GM12878 (cell line): Measurements from ENCODE around the gene PLXNB2. TPM values are rescaled to one million over a fixed set of nuclear protein-coding genes. Genes with fewer than 3 reads are reported as not detected.

Experiments used
- ATAC-seq: fragments of 200-7000 bp; cut with Tn5 transposase; 3 replicates; pipeline ENCODE4 v1.9.1; 2020; ENCODE audit warnings: mild to moderate bottlenecking, moderate library complexity
- BruUV-seq: library from RNA; stranded (reverse); fragments of 400-500 nt; replicated peaks from 2 replicates; lab custom pipeline; 2021; lab: Mats Ljungman, UMichigan
- CTCF ChIA-PET: fragments of 300-600 bp; sonication (Branson Sonifier 250); formaldehyde crosslinking; extraction: SDS; loops from one replicate; lab custom pipeline; 2021; ENCODE audit warnings: inconsistent platforms; lab: Yijun Ruan, JAX
- POLR2A ChIA-PET: fragments of 350-600 bp; formaldehyde crosslinking; extraction: SDS; loops from one replicate; lab custom pipeline; 2021; ENCODE audit warnings: inconsistent platforms; lab: Charles Lee
- RAD21 ChIA-PET: fragments of 300-600 bp; sonication (Branson Sonifier 250); formaldehyde crosslinking; loops from one replicate; lab custom pipeline; 2023; ENCODE audit warnings: antibody characterized with exemption; ENCODE audit not compliant: unreplicated experiment; lab: Charles Lee
- SMC1A ChIA-PET: fragments of 300-600 bp; sonication (Branson Sonifier 250); formaldehyde crosslinking; loops from one replicate; lab custom pipeline; 2023; ENCODE audit not compliant: unreplicated experiment, uncharacterized antibody; lab: Charles Lee
- DNase-seq: peaks from one replicate; pipeline ENCODE4 v3.0.0-alpha.2; 2011; ENCODE audit warnings: low read depth, low spot score
- FAIRE-seq: peaks from 3 replicates; lab custom pipeline; 2011; peaks lifted over from hg19 to GRCh38; lab: Jason Lieb, UNC
- H2AFZ ChIP-seq: 2 replicates; pipeline ENCODE4 v1.6.0; 2011; ENCODE audit warnings: low read depth, low read length, control low read depth; ENCODE audit not compliant: control insufficient read depth
- H3K27ac ChIP-seq: 2 replicates; pipeline ENCODE4 v1.5.1; 2011; ENCODE audit warnings: control low read depth; ENCODE audit not compliant: control insufficient read depth, insufficient read depth
- H3K27me3 ChIP-seq, 2 experiments: replicated peaks in 1 of 2; 2 replicates each; pipeline versions ENCODE4 v1.6.0 to v1.6.1; 2011; ENCODE audit warnings: low read length in 1 of 2; ENCODE audit not compliant: control insufficient read depth in 2 of 2, insufficient read depth in 2 of 2
- H3K36me3 ChIP-seq, 2 experiments: 2 replicates each; pipeline ENCODE4 v1.5.1; 2011; ENCODE audit warnings: low read length in 1 of 2; ENCODE audit not compliant: control insufficient read depth in 2 of 2, insufficient read depth in 2 of 2
- H3K4me1 ChIP-seq: 2 replicates; pipeline ENCODE4 v1.6.1; 2011; ENCODE audit warnings: mild to moderate bottlenecking, low read length, moderate library complexity, mixed read lengths; ENCODE audit not compliant: control insufficient read depth, insufficient read depth
- H3K4me2 ChIP-seq: 2 replicates; pipeline ENCODE4 v1.6.0; 2011; ENCODE audit warnings: control low read depth; ENCODE audit not compliant: control insufficient read depth, insufficient read depth
- H3K4me3 ChIP-seq: fragments of 200-600 bp; sonication (generic); 2 replicates; pipeline ENCODE4 v1.5.1; 2016
- H3K79me2 ChIP-seq: 2 replicates; pipeline ENCODE4 v1.6.0; 2011; ENCODE audit warnings: low read length; ENCODE audit not compliant: control insufficient read depth, insufficient read depth
- H3K9ac ChIP-seq: 2 replicates; pipeline ENCODE4 v1.8.0; 2011; ENCODE audit warnings: low read length, control low read depth, mixed read lengths; ENCODE audit not compliant: control insufficient read depth, insufficient read depth
- H3K9me3 ChIP-seq: replicated peaks from 3 replicates; pipeline ENCODE4 v1.5.1; 2011; ENCODE audit warnings: mild to moderate bottlenecking, low read length; ENCODE audit not compliant: control insufficient read depth, insufficient read depth
- H4K20me1 ChIP-seq: 2 replicates; pipeline ENCODE4 v1.6.0; 2011; ENCODE audit not compliant: control insufficient read depth, insufficient read depth
- CBX3 ChIP-seq: fragments of 200-600 bp; sonication (generic); IDR thresholded peaks from 2 replicates; pipeline ENCODE4 v1.6.1; 2016; ENCODE audit warnings: low read depth, borderline replicate concordance
- CEBPB ChIP-seq, 2 experiments: fragments of 150-350 bp in 1 of 2; IDR thresholded peaks; 2 replicates each; pipeline ENCODE4 v1.6.1; 2012 to 2014; ENCODE audit warnings: low read depth in 2 of 2, low read length in 2 of 2, borderline replicate concordance in 1 of 2, inconsistent platforms in 1 of 2
- CHD2 ChIP-seq: IDR thresholded peaks from 2 replicates; pipeline ENCODE4 v1.6.1; 2011; ENCODE audit warnings: low read depth, low read length, improper control_type of control experiment, borderline replicate concordance
- ETV6 ChIP-seq, 2 experiments: fragments of 450-650 bp in 1 of 2; IDR thresholded peaks in 1 of 2; conservative IDR thresholded peaks in 1 of 2; 2 replicates each; pipeline ENCODE4 v1.6.1; 2014; ENCODE audit warnings: antibody characterized with exemption in 1 of 2, borderline replicate concordance in 1 of 2, low read depth in 1 of 2, mild to moderate bottlenecking in 1 of 2, moderate library complexity in 1 of 2
- JUNB ChIP-seq: IDR thresholded peaks from 2 replicates; pipeline ENCODE4 v1.6.1; 2016; ENCODE audit warnings: antibody characterized with exemption, mild to moderate bottlenecking
- NFYB ChIP-seq: IDR thresholded peaks from 2 replicates; pipeline ENCODE4 v1.6.1; 2011; ENCODE audit warnings: low read depth, mild to moderate bottlenecking, low read length, improper control_type of control experiment, moderate library complexity; ENCODE audit not compliant: insufficient read depth
- NR2C1 ChIP-seq: fragments of 450-650 bp; IDR thresholded peaks from 2 replicates; pipeline ENCODE4 v1.6.1; 2017; ENCODE audit warnings: antibody characterized with exemption, mild to moderate bottlenecking, moderate library complexity
- PML ChIP-seq: IDR thresholded peaks from 2 replicates; pipeline ENCODE4 v1.6.1; 2012; ENCODE audit warnings: low read length, inconsistent platforms
- POLR2AphosphoS2 ChIP-seq: IDR thresholded peaks from 2 replicates; pipeline ENCODE4 v1.6.1; 2011; ENCODE audit warnings: low read depth, mild to moderate bottlenecking, low read length, improper control_type of control experiment, moderate library complexity
- WGBS: methylation state at CpG from one replicate; pipeline ENCODE4 v1.1.6; 2016; ENCODE audit warnings: low lambda C conversion rate; ENCODE audit not compliant: insufficient replicate concordance, insufficient coverage; ENCODE audit errors: missing lambda C conversion rate; 5-methylcytosine and 5-hydroxymethylcytosine counted together
- in situ Hi-C: fragments of 300-500 bp; cut with MboI; formaldehyde crosslinking; loops from 9 replicates; pipeline ENCODE4 v1.14.3; 2018; ENCODE audit warnings: mixed read lengths
- intact Hi-C: fragments of 100-400 bp; cut with micrococcal nuclease; formaldehyde crosslinking; loops from one replicate; pipeline ENCODE4 v1.14.2; 2022; ENCODE audit not compliant: unreplicated experiment
- polyA plus RNA-seq, 11 experiments: library from polyadenylated mRNA; depleted of rRNA in 4 of 11; unstranded in 6 of 11; stranded (reverse) in 5 of 11; fragments of >200 nt; fragmentation: Nextera tagmentation in 4 of 11; fragmentation: Illumina TruSeq in 1 of 11; extraction: Ambion mirVana in 4 of 11; extraction: Trizol in 1 of 11; gene quantifications; 1 replicate in 1 of 11; 2 replicates in 10 of 11; pipeline versions ENCODE4 v1.2.1 to v1.2.3, GENCODE V29; 2011 to 2016; ENCODE audit warnings: inconsistent platforms in 2 of 11, missing spikeins in 2 of 11, low read depth in 1 of 11
- total RNA-seq, 4 experiments: library from RNA; depleted of rRNA in 3 of 4; stranded (reverse); fragments of >200 nt in 3 of 4; fragmentation: Illumina TruSeq in 1 of 4; extraction: Trizol in 1 of 4; gene quantifications; 2 replicates each; pipeline versions ENCODE4 v1.2.1 to v1.2.3, GENCODE V29; 2013 to 2021
- TF ChIP-seq, protein P1 (sequence below): fragments of 450-650 bp; IDR thresholded peaks from 2 replicates; pipeline ENCODE4 v1.6.1; 2016; ENCODE audit warnings: mild to moderate bottlenecking, moderate library complexity, borderline replicate concordance
- TF ChIP-seq, protein P2 (sequence below): fragments of 450-650 bp; IDR thresholded peaks from 2 replicates; pipeline ENCODE4 v1.6.1; 2014; ENCODE audit warnings: mild to moderate bottlenecking
- TF ChIP-seq, protein P3 (sequence below): IDR thresholded peaks from 2 replicates; pipeline ENCODE4 v1.6.1; 2012; ENCODE audit warnings: improper control_type of control experiment, low read depth, low read length; ENCODE audit not compliant: insufficient replicate concordance

Gene PLXNB2
- total and polyA plus RNA-seq, 10 of the 15 experiments (the other 5 are each of a cell fraction or from before 2014, with no cell fraction given), result 0.68 to 134 (median 41.9) TPM

DNA sequence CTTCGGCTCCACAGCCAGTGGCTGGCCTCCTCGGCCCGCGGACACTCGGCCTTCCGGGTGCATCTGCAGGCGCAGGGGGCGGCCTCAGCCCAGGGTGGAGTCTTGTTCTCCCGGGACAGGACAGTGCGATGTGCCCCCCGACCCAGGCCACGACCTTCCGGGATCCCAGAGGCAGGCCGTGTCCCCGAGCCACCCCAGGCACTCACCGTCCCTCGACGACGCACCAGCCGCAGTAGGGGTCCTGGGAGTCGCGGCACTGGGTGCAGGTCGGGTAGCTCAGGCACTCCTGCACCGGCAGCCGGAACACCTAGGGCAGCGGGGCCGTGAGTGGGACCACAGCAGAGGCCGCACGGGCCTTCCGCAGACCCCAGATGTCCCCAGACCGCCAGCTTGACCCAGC, 19.7 kb downstream of the PLXNB2 start:
- Histone ChIP-seq H3K79me2 (peaks cover 17% of the 10 kb centered on the region), H3K36me3 (peaks cover 10 to 46% of the 10 kb centered on the region in 2 experiments; a peak in 3 of 4 replicates), H3K9ac (no peak overlapping the region), H3K4me3 (no peak overlapping the region), H3K4me1 (peaks cover 11% of the 10 kb centered on the region), H3K9me3 (no peaks in the 10 kb centered on the region), H4K20me1 (no peaks in the 10 kb centered on the region; the same call in none of the 2 replicates), H3K27me3 (no peaks in the 10 kb centered on the region), H3K27ac (no peak overlapping the region), H3K4me2 (no peak overlapping the region), H2AFZ (no peak overlapping the region)
- in situ Hi-C loops, result no loop called here
- DNase-seq (no peak), FAIRE-seq (no peak), ATAC-seq (no peak)
- ChIA-PET RAD21 (no interaction called here), POLR2A (no interaction called here), CTCF (no interaction called here), SMC1A (no interaction called here)
- BruUV-seq, result no TSS peak
- WGBS, result 92% methylated on average over 17 of the region's 31 CpGs
- intact Hi-C loops, result no loop called here
- TF ChIP-seq NR2C1, result no peak
- TF ChIP-seq CHD2, result no peak
- no peak for TF ChIP-seq POLR2AphosphoS2
- no peak for TF ChIP-seq NFYB
- no peak for TF ChIP-seq JUNB
- no peak for TF ChIP-seq CEBPB (IDR thresholded peaks at IDR 0.05; ENCODE audit: borderline replicate concordance in 1 of 2, low read depth in 2 of 2, low read length in 2 of 2)
- TF ChIP-seq, protein P1, sequence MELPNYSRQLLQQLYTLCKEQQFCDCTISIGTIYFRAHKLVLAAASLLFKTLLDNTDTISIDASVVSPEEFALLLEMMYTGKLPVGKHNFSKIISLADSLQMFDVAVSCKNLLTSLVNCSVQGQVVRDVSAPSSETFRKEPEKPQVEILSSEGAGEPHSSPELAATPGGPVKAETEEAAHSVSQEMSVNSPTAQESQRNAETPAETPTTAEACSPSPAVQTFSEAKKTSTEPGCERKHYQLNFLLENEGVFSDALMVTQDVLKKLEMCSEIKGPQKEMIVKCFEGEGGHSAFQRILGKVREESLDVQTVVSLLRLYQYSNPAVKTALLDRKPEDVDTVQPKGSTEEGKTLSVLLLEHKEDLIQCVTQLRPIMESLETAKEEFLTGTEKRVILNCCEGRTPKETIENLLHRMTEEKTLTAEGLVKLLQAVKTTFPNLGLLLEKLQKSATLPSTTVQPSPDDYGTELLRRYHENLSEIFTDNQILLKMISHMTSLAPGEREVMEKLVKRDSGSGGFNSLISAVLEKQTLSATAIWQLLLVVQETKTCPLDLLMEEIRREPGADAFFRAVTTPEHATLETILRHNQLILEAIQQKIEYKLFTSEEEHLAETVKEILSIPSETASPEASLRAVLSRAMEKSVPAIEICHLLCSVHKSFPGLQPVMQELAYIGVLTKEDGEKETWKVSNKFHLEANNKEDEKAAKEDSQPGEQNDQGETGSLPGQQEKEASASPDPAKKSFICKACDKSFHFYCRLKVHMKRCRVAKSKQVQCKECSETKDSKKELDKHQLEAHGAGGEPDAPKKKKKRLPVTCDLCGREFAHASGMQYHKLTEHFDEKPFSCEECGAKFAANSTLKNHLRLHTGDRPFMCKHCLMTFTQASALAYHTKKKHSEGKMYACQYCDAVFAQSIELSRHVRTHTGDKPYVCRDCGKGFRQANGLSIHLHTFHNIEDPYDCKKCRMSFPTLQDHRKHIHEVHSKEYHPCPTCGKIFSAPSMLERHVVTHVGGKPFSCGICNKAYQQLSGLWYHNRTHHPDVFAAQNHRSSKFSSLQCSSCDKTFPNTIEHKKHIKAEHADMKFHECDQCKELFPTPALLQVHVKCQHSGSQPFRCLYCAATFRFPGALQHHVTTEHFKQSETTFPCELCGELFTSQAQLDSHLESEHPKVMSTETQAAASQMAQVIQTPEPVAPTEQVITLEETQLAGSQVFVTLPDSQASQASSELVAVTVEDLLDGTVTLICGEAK, result no peak
- TF ChIP-seq, protein P2, sequence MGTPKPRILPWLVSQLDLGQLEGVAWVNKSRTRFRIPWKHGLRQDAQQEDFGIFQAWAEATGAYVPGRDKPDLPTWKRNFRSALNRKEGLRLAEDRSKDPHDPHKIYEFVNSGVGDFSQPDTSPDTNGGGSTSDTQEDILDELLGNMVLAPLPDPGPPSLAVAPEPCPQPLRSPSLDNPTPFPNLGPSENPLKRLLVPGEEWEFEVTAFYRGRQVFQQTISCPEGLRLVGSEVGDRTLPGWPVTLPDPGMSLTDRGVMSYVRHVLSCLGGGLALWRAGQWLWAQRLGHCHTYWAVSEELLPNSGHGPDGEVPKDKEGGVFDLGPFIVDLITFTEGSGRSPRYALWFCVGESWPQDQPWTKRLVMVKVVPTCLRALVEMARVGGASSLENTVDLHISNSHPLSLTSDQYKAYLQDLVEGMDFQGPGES, result no peak
- TF ChIP-seq CBX3, result no peak
- TF ChIP-seq, protein P3, sequence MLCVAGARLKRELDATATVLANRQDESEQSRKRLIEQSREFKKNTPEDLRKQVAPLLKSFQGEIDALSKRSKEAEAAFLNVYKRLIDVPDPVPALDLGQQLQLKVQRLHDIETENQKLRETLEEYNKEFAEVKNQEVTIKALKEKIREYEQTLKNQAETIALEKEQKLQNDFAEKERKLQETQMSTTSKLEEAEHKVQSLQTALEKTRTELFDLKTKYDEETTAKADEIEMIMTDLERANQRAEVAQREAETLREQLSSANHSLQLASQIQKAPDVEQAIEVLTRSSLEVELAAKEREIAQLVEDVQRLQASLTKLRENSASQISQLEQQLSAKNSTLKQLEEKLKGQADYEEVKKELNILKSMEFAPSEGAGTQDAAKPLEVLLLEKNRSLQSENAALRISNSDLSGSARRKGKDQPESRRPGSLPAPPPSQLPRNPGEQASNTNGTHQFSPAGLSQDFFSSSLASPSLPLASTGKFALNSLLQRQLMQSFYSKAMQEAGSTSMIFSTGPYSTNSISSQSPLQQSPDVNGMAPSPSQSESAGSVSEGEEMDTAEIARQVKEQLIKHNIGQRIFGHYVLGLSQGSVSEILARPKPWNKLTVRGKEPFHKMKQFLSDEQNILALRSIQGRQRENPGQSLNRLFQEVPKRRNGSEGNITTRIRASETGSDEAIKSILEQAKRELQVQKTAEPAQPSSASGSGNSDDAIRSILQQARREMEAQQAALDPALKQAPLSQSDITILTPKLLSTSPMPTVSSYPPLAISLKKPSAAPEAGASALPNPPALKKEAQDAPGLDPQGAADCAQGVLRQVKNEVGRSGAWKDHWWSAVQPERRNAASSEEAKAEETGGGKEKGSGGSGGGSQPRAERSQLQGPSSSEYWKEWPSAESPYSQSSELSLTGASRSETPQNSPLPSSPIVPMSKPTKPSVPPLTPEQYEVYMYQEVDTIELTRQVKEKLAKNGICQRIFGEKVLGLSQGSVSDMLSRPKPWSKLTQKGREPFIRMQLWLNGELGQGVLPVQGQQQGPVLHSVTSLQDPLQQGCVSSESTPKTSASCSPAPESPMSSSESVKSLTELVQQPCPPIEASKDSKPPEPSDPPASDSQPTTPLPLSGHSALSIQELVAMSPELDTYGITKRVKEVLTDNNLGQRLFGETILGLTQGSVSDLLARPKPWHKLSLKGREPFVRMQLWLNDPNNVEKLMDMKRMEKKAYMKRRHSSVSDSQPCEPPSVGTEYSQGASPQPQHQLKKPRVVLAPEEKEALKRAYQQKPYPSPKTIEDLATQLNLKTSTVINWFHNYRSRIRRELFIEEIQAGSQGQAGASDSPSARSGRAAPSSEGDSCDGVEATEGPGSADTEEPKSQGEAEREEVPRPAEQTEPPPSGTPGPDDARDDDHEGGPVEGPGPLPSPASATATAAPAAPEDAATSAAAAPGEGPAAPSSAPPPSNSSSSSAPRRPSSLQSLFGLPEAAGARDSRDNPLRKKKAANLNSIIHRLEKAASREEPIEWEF, result no peak
- no peak for TF ChIP-seq ETV6 (conservative IDR thresholded peaks at IDR 0.05 in 1 of 2, IDR thresholded peaks at IDR 0.05 in 1 of 2; ENCODE audit: borderline replicate concordance in 1 of 2, low read depth in 1 of 2)
- TF ChIP-seq PML, result no peak
